Vagina (tissue), 2 donors: ENCODE data around the gene STIMATE. TPM values are rescaled to one million over a fixed set of nuclear protein-coding genes. Genes with fewer than 3 reads are reported as not detected.

Experiments used
- DNase-seq, 2 donors: peaks; one replicate each; pipeline ENCODE4 v3.0.0-alpha.2; 2017; ENCODE audit errors: extremely low spot score in 2 of 2
- H3K27ac ChIP-seq: fragments of 200-600 bp; sonication (generic); one replicate; pipeline ENCODE4 v1.5.1; 2019
- H3K27me3 ChIP-seq: fragments of 200-600 bp; sonication (generic); one replicate; pipeline ENCODE4 v1.5.1; 2019
- H3K36me3 ChIP-seq, 2 donors: fragments of 200-600 bp; sonication (generic); one replicate each; pipeline ENCODE4 v1.5.1; 2017 to 2019
- H3K4me1 ChIP-seq: fragments of 200-600 bp; sonication (generic); one replicate; pipeline ENCODE4 v1.5.1; 2019
- H3K4me3 ChIP-seq, 2 donors: fragments of 200-600 bp; sonication (generic); 1 replicate in 1 of 2; 2 replicates in 1 of 2; pipeline ENCODE4 v1.5.1; 2016 to 2019
- H3K9me3 ChIP-seq: fragments of 200-600 bp; sonication (generic); one replicate; pipeline ENCODE4 v1.5.1; 2019
- CTCF ChIP-seq, 3 experiments: fragments of 450-650 bp in 2 of 3; fragments of 200-600 bp in 1 of 3; sonication (generic) in 1 of 3; IDR thresholded peaks; one replicate each; pipeline ENCODE4 v1.5.1; 2017 to 2019; ENCODE audit warnings: antibody characterized with exemption in 3 of 3, mild to moderate bottlenecking in 2 of 3, moderate library complexity in 2 of 3
- POLR2A ChIP-seq, 2 donors: fragments of 450-650 bp; IDR thresholded peaks; one replicate each; pipeline ENCODE4 v1.6.1; 2017; ENCODE audit warnings: antibody characterized with exemption in 2 of 2, mild to moderate bottlenecking in 2 of 2, moderate library complexity in 2 of 2
- POLR2AphosphoS5 ChIP-seq, 2 donors: sonication (generic); formaldehyde crosslinking; IDR thresholded peaks; one replicate each; pipeline ENCODE4 v1.9.0; 2017; ENCODE audit warnings: antibody characterized with exemption in 2 of 2, mild to moderate bottlenecking in 2 of 2, low read depth in 1 of 2; ENCODE audit not compliant: insufficient read depth in 1 of 2
- intact Hi-C: fragments of 100-400 bp; cut with DNase I; formaldehyde crosslinking; loops from one replicate; pipeline ENCODE4 v1.15.1; 2023
- total RNA-seq: library from RNA; depleted of rRNA; stranded (reverse); fragments of >200 nt; gene quantifications from one replicate; pipeline ENCODE4 v1.2.3, GENCODE V29; 2016

Gene STIMATE
- total RNA-seq, 1 donor from 2014 or later = 12.5 TPM

- Histone ChIP-seq H3K9me3 (no peaks in the 10 kb centered on the region), H3K36me3 (no peaks in the 10 kb centered on the region), H3K4me3 (no peak overlapping the region), H3K27me3 (no peaks in the 10 kb centered on the region), H3K4me1 (peaks cover 70% of the 10 kb centered on the region), H3K27ac (peak overlapping the region; percentile 87)
- DNase-seq = no peak
- intact Hi-C loops = no loop called here
- TF ChIP-seq POLR2AphosphoS5 (IDR thresholded peaks at IDR 0.05; ENCODE audit: insufficient read depth in 1 of 2, low read depth in 1 of 2) = no peak
- no peak for TF ChIP-seq POLR2A (IDR thresholded peaks at IDR 0.05)
- TF ChIP-seq CTCF (IDR thresholded peaks at IDR 0.05) = no peak
Measured at GRCh38 chr3:52895418-52895817, 1.9 kb downstream of the STIMATE start.

GRCh38 chr3:52894756-52895155, 2.6 kb downstream of the STIMATE start:
- DNase-seq = peak in 1 of 2 donors; percentile 74
- H3K27ac ChIP-seq = peak overlapping the region; percentile 49
- no peak for TF ChIP-seq CTCF (IDR thresholded peaks at IDR 0.05)
- no peak for TF ChIP-seq POLR2AphosphoS5 (IDR thresholded peaks at IDR 0.05; ENCODE audit: insufficient read depth in 1 of 2, low read depth in 1 of 2)
- no peak for TF ChIP-seq POLR2A (IDR thresholded peaks at IDR 0.05)
- peaks cover 71% of the 10 kb centered on the region for H3K4me1 ChIP-seq
- no peak overlapping the region for H3K4me3 ChIP-seq
- H3K27me3 ChIP-seq = no peaks in the 10 kb centered on the region
- H3K36me3 ChIP-seq = no peaks in the 10 kb centered on the region
- intact Hi-C loops = loop anchor here (5.0 kb wide), 1 partner anchor 47 kb away; no protein-coding TSS in a partner anchor
- H3K9me3 ChIP-seq = no peaks in the 10 kb centered on the region

GRCh38 chr3:52893723-52894122, 3.6 kb downstream of the STIMATE start:
- Histone ChIP-seq H3K4me3 (no peak overlapping the region), H3K36me3 (no peaks in the 10 kb centered on the region), H3K27me3 (no peaks in the 10 kb centered on the region), H3K27ac (peak overlapping the region; percentile 76), H3K9me3 (no peaks in the 10 kb centered on the region), H3K4me1 (peaks cover 71% of the 10 kb centered on the region)
- intact Hi-C loops = loop anchor here (5.0 kb wide), 1 partner anchor 46 kb away; no protein-coding TSS in a partner anchor
- TF ChIP-seq POLR2AphosphoS5 (IDR thresholded peaks at IDR 0.05; ENCODE audit: insufficient read depth in 1 of 2, low read depth in 1 of 2) (no peak), POLR2A (IDR thresholded peaks at IDR 0.05) (no peak), CTCF (IDR thresholded peaks at IDR 0.05) (no peak)
- DNase-seq = peak in 1 of 2 donors; percentile 87

GRCh38 chr3:52892625-52893311, 4.6 kb downstream of the STIMATE start:
- Histone ChIP-seq H3K27ac (peak overlapping the region; percentile 76), H3K36me3 (no peaks in the 10 kb centered on the region), H3K9me3 (no peaks in the 10 kb centered on the region), H3K4me1 (peaks cover 68% of the 10 kb centered on the region), H3K27me3 (no peaks in the 10 kb centered on the region), H3K4me3 (peak overlapping the region; percentile 8 to 22)
- DNase-seq = peak in 1 of 2 donors; percentile 25
- intact Hi-C loops = loop anchor here (5.0 kb wide), 1 partner anchor 45 kb away; no protein-coding TSS in a partner anchor
- TF ChIP-seq POLR2AphosphoS5 (IDR thresholded peaks at IDR 0.05; ENCODE audit: insufficient read depth in 1 of 2, low read depth in 1 of 2) = no peak
- TF ChIP-seq CTCF (IDR thresholded peaks at IDR 0.05) = no peak
- no peak for TF ChIP-seq POLR2A (IDR thresholded peaks at IDR 0.05)

- H3K27ac ChIP-seq = peak overlapping the region; percentile 76
- no peak for TF ChIP-seq POLR2AphosphoS5 (IDR thresholded peaks at IDR 0.05; ENCODE audit: insufficient read depth in 1 of 2, low read depth in 1 of 2)
- TF ChIP-seq POLR2A (IDR thresholded peaks at IDR 0.05) = no peak
- no peak for TF ChIP-seq CTCF (IDR thresholded peaks at IDR 0.05)
- H3K4me1 ChIP-seq = peaks cover 67% of the 10 kb centered on the region
- H3K9me3 ChIP-seq = no peaks in the 10 kb centered on the region
- DNase-seq = peak in 1 of 2 donors; percentile 46
- H3K36me3 ChIP-seq = no peaks in the 10 kb centered on the region
- H3K27me3 ChIP-seq = no peaks in the 10 kb centered on the region
- peak overlapping the region; percentile 8 to 22 for H3K4me3 ChIP-seq
- intact Hi-C loops = loop anchor here (5.0 kb wide), 1 partner anchor 45 kb away; no protein-coding TSS in a partner anchor
Measured at GRCh38 chr3:52892290-52892624, 5.1 kb downstream of the STIMATE start.
